ENCODE measurements around the gene CABLES1.
"Not testable (repeated sequence)": the region's sequence is repeated elsewhere in the genome, so short reads cannot be mapped to it uniquely, and the experiment has no call there.

The CABLES1 gene

DNA sequence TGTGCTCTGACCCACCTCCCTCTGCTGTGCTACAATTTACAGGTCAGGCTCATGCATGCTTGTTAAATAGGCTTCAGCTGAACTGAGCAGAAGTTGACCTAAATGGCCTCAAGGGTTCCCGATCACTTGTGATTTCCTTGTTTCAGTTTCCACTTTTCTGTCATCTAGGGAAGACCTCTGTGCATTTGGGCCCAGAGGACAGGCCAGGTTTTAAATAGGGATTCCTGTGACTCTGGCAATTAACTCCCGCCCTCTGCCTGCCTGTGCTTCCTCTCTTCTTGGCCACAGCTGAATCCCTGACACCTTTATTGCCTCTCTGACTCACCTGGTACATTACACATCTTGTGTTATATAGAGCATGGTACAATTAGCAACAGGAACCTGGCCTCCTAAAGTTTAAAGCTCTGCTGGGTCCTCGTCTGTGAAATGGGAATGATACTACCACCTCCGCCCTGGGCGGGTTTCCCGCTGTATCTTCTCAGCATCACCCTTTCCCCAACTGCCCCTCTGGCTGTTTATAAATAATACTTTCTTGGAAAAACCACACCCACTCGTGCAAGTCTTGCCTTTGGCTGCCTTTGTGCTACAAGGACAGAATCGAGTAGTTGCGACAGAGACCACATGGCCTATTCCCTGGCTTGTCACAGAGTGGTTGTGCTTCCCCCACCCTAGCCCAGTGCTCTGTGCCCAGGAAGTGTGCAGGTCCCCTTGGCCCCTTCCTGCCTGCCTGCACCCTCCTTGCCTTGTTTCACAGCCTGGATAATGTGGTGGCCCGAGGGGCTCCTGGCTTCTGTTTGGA, 7.9 kb downstream of the CABLES1 start:
- peak; percentile 84 for DNase-seq

DNA sequence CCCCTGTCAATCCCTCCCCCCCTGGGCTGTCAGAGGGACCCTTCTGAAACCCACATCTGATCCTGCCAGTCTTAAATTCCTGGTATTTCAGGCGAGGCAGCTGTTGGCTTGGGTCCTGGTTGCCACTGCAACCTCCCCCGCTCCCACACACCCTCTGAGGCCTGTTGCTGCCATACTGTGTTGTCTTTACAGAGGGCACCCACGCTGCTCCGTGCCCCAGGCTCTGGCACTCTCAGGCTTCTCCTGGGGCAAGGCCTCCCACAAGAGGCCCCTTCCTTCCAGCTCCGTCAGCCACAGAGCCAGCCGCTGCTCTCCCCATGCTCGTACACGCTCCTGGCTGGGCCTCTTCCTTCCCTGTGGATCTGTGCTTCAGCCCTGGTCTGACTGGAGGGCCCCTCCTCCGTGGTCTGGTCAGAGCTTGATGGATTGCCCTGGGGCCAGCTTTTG, 8.6 kb downstream of the CABLES1 start:
- DNase-seq, result no peak

DNA sequence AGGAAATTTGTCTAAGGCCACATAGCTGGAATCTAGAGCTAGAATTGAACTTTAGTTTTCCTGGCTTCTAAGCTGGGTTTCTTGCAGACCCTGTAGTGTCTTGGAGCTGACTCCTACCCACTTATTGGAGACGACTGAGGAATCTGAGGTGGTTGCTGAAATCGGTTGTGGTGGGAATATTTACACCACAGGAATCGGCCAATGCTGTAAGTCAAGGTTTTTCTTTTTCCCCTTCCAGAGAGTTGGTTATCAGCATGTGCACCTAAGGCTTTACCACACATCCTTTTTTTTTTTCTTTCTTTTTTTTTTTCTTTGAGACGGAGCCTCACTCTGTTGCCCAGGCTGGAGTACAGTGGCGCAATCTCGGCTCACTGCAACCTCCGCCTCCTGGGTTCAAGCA, 9.4 kb downstream of the CABLES1 start:
- no peak for DNase-seq

DNA sequence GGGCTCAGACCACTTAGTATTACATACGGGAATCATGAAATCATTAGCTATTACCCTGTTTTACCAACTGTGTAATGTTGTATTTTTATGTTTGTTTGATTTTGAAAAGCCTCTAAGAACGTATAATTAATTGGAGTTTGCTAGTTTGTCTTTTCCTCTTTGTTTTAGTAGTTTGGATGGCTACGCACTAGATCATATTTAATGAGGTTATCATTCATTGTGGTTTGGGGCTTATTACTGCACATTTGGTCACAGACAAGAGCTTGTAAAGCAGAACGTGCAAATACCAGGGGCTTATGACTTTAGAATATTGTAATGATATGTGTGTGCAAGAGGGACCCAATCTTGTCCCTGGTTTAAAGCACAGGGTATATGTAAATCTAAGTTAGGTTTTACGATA, 10.3 kb downstream of the CABLES1 start:
- no peak for DNase-seq

DNA sequence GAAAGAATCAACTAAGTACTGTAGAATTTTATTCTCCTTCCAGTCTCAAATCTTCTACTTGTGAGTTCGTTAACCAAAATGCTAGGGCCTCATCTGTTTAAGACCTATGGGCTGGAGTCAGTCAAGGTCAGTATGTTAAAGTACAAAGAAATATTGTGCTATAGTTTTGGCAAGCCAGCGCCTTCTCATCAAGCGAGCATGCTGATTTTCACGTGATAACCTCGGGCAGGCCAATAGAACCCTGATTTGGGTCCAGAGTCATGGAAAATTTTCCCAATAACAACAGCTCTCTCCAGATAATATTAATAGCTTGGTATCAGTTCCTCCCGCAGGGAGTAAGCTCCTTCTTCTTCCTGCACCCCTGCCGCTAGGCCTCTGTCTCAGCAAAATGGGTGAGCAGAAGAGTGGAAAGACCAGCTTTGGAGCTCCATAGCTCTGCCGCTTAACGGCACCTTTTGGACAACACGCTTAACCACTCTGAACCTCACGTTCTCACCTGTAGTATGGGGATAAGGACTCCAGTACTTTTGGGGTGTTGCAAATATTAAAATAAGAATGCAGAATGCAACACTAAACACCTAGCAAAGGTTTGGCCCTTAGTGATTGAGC, 11.7 kb downstream of the CABLES1 start:
- DNase-seq, result no peak

DNA sequence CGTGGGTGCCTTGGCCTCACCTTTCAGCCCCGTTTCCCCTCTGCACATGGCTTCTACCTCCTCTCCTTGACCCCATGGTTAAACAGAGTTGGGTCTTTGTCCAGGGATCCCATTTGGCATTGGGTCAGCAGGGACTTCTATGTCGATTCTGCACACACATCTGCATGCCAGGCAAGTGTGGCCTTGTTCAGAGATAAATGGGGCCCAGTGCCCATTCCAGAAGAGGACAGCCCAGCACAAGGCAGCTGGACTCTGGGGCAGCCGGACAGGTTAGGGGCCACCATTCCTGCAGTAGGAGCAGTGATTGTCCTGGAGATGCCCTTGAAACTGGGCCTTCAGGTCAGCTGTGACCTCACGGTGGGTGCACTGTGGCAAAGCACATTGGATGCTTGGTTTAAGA, 13.1 kb downstream of the CABLES1 start:
- no peak for DNase-seq

DNA sequence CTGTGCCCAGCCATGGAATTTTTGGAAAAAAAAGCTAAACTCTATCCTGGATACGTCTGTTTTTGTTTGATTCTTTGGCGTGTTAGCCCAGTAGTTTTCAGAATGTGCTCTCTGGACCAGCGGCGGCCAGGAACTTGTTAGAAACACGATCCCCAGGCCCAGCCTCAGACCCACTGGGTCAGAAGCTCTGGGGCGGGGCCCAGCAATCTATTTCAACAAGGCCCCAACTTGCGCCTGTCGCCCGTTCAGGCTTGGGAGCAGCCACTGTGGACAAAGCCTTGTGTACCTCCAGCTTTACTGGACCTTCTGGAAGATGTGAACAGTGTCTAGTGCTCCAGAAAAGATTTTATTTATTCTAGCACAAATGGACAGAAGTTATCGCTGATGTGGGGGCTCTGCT, 14.3 kb downstream of the CABLES1 start:
- no peak for DNase-seq

DNA sequence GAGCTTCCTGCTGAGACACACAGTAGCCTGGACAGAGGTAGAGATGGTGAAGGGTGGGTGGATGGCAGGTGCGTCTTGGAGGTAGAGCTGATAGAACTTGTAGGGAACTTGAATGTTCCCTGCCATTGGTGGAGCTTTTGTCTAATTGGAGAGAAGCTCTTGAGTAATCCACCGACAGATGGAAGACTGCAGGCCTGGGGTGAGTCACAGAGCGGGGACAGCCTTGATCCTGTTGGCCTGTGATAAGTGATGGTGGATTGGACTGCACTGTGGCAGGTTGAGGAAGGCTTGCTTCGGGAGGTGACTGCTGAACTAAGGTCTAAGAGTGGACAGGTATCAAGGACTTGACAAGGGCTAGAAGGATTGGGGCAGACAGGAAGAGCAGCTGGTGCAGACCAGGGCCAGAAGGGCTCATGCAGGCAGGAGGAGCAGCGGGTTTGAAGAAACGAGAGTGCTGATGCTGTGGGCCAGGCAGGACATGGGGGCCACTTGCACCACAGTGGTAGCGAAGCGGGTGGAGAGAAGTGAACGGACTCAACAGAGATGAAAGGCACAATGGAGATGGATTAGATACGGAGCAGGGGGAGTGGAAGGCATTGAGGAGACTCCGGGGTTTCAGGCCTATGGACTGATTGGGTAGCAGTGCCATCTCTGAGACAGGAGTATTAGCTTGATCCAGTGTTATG, 16.3 kb downstream of the CABLES1 start:
- DNase-seq, result no peak

DNA sequence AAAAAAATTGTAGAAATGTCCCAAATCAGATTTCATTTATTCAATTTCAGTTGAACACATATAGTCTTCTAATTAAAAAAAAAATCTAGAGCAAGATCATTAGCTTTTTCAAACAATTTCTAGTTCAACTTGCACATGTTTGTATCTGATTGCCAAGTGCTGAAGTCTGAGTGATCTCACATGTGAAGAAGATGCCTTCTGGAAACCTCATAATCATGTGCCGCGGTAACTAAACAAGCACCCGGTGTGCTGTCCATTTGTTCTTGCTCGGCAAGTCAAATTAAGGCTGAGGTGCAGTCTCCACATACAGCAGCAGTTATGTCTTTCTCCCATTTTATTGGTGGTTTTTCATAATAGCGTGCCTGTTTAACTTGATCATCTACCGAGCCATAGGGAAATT, 18.7 kb downstream of the CABLES1 start:
- no peak for DNase-seq

DNA sequence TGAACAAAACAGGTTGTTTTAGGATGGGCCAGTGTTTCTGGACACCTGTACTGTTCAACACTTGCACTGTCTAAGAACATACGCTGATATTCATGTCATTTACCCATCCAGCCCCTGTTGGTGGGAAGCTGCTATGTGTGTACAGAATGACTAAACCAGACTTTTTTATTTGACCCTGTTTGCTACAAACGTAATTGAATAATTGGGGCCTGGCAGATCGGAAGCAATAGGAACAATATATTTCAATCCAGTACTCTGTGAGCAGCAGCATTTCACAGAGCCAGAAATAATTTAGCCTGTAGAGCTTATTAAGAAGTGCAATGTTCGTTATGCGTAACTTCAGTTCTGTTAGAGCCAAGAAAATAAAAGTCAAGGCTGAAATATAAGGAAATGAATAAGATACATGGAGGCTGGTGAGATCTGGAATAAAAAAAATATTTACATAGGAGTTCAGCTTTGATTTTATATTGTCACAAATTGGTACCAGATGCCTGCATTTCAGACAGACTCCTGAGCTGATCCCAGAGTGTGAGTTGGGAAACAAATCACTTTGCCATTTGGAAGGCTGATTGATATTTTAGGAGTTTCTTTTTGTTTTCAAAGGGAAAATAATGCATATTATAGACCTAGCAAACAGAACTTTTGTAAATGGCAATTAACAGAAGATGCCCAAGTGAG, 19.7 kb downstream of the CABLES1 start:
- no peak for DNase-seq

DNA sequence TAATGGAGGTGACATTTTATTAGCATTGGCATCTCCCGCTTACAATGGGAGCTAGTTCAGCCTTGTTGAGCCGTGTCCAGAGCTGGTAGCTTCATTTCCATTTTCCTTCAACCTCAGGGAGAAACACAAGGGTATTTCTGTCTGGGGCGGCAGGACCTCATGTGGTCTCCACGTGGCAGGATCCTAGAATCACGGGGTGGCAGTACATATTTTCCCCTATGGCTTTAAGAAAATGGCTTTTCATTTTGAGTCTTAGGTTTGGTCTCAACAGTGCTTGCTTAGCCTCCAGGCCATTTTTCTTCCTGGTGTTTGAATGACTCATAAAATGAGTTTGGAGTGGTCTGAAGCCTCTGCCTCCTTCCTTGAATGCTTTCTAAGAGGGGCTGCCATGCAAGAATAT, 20.3 kb downstream of the CABLES1 start:
- no peak for DNase-seq

DNA sequence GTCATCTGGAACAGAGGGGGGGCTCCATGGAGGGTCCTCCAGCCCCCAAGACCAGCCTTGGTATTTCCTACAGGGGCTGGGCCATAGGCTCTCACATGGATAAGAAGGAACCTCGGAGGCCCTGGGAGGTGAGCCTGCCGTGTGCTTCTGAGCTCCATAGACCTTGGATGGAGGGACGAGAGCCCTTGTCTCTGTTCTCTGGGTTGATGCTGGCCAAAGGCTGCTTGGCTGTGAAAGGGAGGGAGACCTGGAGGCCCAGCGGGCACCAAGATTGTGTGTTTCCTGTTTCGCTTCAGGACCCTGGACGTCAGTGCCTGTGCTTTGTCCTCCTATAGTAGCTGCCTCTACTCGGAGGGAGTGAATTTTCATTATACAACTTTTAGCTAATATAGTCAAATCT, 20.8 kb downstream of the CABLES1 start:
- no peak for DNase-seq

DNA sequence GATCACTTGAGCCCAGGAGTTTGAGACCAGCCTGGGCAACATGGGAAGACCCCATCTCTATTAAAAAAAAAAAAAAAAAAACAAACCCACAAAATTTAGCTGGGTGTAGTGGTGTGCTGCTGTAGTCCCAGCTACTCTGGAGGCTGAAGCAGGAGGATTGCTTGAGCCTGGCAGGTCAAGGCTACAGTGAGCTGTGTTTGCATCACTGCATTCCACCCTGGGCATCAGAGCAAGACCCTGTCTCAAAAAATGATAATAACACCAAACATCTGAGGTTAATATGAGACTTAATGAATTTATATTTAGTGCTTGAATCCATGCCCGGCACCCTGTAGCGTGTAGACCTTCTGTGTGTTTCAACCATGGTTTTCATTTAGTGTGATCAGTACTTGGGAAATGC, 22.8 kb downstream of the CABLES1 start:
- DNase-seq, result no peak

DNA sequence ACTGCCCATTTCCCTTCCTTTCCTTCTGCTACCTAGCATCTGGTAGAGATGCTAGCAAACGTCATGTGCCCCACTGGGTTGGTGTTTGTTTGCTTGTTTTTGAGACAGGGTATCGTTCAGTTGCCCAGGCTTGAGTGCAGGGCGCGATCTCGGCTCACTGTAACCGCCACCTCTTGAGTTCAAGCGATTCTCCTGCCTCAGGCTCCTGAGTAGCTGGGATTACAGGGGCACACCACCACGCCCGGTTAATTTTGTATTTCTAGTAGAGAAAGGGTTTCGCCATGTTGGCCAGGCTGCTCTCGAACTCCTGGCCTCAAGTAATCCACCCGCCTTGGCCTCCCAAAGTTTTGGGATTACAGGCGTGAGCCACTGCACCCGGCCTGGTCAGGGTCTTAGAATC, 23.6 kb downstream of the CABLES1 start:
- not testable (repeated sequence) for DNase-seq

DNA sequence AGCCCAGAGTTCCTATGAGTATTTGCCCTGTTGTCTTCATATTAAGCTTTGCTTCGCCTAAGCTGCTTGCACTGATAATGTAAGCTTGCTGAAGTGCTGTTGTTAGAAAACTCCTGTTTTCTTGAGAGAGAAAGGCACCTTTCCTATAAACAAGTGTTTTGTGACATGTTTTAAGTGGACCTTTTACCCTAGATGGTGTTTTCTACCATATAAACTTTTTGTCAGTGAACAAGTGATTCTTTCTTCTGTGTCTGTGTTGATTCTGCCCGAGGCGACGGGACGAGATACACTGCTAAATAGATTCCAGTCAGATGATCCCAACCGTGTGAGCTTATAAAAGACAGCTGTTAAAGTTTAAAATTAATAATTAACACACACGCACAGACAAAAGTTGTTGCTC, 24.1 kb downstream of the CABLES1 start:
- no peak for DNase-seq

DNA sequence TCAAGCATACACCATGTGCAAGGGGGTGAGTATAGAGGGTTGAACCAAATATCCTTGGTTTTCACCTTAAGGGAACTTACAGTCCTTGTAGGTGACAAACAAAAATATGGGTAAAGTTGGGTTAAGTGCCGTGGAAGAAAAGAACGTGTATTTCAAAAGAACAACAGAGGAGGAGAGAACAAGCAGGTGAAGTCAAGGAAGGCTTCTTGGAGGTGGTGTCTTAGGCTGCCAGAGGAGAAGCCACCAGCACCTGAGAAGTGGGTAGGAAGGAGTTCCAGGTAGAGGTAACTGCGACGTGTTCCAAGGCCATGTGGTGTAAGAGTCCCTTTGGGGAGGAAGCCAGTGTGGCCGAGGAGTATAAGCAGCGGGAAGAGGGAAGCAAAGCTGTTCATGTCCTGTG, 27.2 kb downstream of the CABLES1 start:
- DNase-seq, result no peak

DNA sequence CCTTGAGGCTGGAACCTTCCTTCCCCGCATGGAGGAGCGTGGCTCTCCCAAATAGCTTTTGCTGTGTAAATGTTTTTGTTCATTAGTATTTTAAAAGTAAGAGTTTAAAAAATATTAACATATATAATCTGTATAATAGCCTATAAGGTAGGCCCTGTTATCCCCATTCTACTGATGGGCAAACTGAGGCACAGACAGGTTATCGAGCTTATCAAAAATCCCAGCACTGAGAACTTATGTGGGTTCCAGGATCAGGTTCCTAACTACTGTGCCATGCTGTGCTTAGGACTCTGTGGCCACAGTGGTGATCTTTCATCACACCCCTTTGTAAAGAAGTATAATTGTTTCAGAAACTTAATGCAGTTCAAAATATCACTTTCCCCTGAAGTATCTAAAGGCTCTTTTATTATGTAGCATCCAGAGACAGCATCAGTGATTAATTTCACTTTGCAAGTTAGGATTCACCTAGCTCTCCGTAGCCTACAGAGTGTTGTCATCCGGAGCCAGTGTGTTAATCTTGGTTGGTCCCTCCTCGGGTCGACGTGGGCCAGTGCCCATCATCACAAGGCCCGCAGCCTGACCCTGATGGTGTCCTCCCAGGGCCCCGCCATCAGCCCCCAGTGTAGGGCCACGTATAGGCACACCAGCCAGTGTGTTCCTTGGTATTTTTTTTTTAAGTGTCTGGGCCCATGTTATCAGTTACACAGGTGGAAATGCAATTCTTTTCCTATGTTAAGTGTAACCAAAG, 28.7 kb downstream of the CABLES1 start:
- DNase-seq, result no peak

DNA sequence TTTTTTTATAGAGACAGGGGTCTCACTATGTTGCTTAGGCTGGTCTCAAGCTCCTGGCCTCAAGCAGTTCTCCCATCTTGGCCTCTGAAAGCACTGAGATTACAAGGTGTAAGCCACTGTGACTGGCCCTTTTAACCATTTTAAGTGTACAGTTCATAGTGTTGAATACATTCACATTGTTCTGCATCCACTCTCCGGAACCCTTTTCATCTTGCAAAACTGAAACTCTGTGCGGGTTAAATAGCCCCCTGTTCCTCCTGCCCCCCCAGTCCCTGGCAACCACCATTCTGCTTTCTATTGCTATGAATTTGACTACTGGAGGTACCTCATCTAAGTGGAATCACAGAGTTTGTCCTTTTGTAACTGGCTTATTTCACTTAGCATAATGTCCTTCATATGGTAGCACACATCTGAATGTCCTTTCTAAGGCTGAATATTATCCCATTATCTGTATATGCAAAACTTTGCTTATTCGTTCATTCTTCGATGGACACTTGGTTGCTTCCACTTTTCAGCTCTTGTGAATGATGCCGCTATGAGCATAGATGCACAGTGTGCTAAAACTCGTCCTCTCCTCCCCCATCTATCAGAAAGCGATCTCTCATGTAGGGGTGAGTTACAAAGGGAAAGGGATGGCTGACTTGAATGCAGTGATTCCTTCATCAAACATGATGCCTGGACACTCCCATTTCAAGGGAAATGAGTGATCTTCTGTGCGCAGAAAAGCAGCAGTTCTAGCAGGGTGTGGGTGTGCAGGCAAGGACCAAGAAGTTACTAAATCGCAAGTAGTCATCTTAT, 30.2 kb downstream of the CABLES1 start:
- no peak for DNase-seq

DNA sequence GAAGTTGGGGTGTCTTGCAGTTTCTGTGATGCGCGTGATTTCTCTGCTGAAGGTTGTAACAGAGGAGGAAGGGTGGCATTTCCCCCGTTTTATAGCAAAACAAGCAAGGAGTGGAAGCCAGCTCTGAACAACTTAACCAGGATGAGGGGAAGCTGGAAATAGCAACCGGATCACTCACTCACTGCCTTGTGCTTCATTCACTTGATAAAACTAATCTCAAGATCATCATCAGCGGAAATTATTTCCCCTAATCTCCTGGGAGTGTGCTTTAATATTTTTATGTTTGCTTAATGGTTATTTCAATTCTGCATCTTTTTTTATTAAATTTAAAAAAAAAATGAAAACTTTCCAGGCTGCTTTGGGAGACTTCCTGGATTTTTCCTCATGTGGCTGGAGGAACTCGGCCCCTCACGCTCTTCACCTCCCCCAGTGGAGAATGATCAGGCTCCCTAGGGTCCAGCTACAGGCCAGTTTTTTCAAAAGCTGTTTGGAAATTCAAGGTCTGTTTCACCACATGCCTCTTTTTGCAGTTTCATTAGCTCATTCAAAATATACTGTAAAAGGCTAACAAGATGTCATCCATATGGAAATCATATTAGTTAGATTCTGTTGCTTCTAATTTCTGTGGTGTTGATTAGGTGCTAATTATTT, 31.7 kb downstream of the CABLES1 start:
- DNase-seq, result no peak

DNA sequence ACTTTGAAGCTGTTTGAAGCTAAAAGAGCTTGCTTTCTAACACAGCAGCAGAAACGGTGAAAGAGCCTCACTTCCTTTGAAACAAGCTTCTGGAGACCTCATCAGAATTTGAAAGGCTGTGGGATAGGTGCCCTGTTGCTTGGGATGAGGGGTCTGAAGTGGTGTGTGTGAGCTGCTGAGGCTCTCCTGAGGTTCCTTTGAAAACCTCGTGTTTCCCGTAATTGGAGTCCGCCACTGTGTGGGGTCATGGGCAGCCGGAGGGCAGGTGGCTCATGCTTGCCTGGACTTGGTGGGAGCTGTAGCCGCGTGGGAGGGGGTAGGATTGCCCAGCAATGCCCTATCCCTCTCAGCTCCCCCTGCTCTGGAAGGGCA, 34.4 kb downstream of the CABLES1 start:
- no peak for DNase-seq

DNA sequence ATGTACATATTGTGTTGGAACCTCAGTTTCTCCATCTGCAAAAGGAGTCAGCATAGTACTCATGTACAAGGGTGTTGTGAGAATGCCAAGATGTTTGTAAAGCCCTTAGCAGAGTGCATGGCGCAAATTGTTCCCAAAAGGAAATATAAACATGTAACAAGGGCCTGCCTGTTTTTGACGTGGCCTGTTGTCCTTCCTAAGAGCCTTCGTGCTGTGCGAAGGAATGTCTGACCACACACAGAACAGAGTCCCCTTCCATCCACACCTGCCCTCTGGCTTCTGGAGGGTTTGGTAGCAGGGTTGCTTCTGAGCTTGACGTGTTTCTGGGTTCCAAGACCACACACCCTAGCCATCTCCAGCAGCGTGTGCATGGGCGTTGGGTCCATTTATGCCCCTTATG, 34.9 kb downstream of the CABLES1 start:
- DNase-seq, result no peak

All from OCI-M1 (cell line).